A673 (cell line): Measurements from ENCODE around the gene FN3K. TPM values are rescaled to one million over a fixed set of nuclear protein-coding genes. Genes with fewer than 3 reads are reported as not detected.
"Not testable (repeated sequence)": the region's sequence is repeated elsewhere in the genome, so short reads cannot be mapped to it uniquely, and the experiment has no call there.

ENCODE experiments used
- BruUV-seq: library from RNA; stranded (reverse); fragments of 400-500 nt; replicated peaks from 2 replicates; lab custom pipeline; 2021; lab: Mats Ljungman, UMichigan
- CTCF ChIA-PET: fragments of 300-600 bp; sonication (Branson Sonifier 250); formaldehyde crosslinking; loops from one replicate; lab custom pipeline; 2022; ENCODE audit warnings: antibody characterized with exemption; lab: Charles Lee
- POLR2A ChIA-PET: fragments of 300-600 bp; sonication (Branson Sonifier 250); formaldehyde crosslinking; loops from one replicate; lab custom pipeline; 2022; ENCODE audit warnings: antibody characterized with exemption; ENCODE audit not compliant: low non-redundant PET; lab: Charles Lee
- DNase-seq: peaks from one replicate; pipeline ENCODE4 v3.0.0-alpha.2; 2015; ENCODE audit warnings: low spot score
- H3K27ac ChIP-seq: fragments of 200-600 bp; sonication (generic); 2 replicates; pipeline ENCODE4 v1.5.1; 2016; ENCODE audit warnings: mixed run types, low read depth, mild to moderate bottlenecking, mixed read lengths, antibody characterized with exemption, low read length; ENCODE audit not compliant: poor library complexity, severe bottlenecking
- H3K27me3 ChIP-seq: fragments of 200-600 bp; sonication (generic); replicated peaks from 2 replicates; pipeline ENCODE4 v1.6.1; 2017; ENCODE audit warnings: mixed run types, low read depth, mild to moderate bottlenecking, mixed read lengths, antibody characterized with exemption, low read length; ENCODE audit not compliant: insufficient read depth, poor library complexity
- H3K36me3 ChIP-seq: fragments of 200-600 bp; sonication (generic); 2 replicates; pipeline ENCODE4 v1.6.1; 2016; ENCODE audit warnings: mixed run types, mild to moderate bottlenecking, mixed read lengths, antibody characterized with exemption, low read length; ENCODE audit not compliant: insufficient read depth, poor library complexity, severe bottlenecking
- H3K4me1 ChIP-seq: fragments of 200-600 bp; sonication (generic); 2 replicates; pipeline ENCODE4 v1.6.1; 2017; ENCODE audit warnings: mixed run types, mild to moderate bottlenecking, mixed read lengths, antibody characterized with exemption, low read length; ENCODE audit not compliant: insufficient read depth, poor library complexity, severe bottlenecking
- H3K4me3 ChIP-seq: fragments of 200-600 bp; sonication (generic); 2 replicates; pipeline ENCODE4 v1.5.1; 2016; ENCODE audit warnings: low read depth, mixed run types, mild to moderate bottlenecking, mixed read lengths, low read length; ENCODE audit not compliant: poor library complexity, severe bottlenecking
- H3K9me3 ChIP-seq: fragments of 200-600 bp; sonication (generic); 2 replicates; pipeline ENCODE4 v1.6.1; 2016; ENCODE audit warnings: mixed run types, low read depth, mild to moderate bottlenecking, mixed read lengths, antibody characterized with exemption, low read length; ENCODE audit not compliant: poor library complexity, severe bottlenecking
- CTCF ChIP-seq: fragments of 300-800, 200-600 bp; sonication (generic); conservative IDR thresholded peaks from 2 replicates; pipeline ENCODE4 v1.5.1; 2017; ENCODE audit warnings: low read depth, mild to moderate bottlenecking, antibody characterized with exemption, low read length, moderate library complexity, mixed read lengths
- EZH2 ChIP-seq: fragments of 200-600 bp; sonication (generic); IDR thresholded peaks from 2 replicates; pipeline ENCODE4 v1.6.1; 2017; ENCODE audit warnings: borderline replicate concordance, low read depth, mild to moderate bottlenecking, mixed read lengths, antibody characterized with exemption, low read length; ENCODE audit not compliant: poor library complexity, severe bottlenecking
- intact Hi-C: fragments of 100-400 bp; cut with micrococcal nuclease; formaldehyde crosslinking; loops from one replicate; pipeline ENCODE4 v1.10.0; 2022; ENCODE audit not compliant: unreplicated experiment
- total RNA-seq: library from RNA; stranded (reverse); gene quantifications from 2 replicates; pipeline ENCODE4 v1.2.3, GENCODE V29; 2021

The FN3K gene
- total RNA-seq, 1 experiment from 2014 or later, result 6.7 TPM

GRCh38 chr17:82782657-82783207 lies 47.3 kb downstream of the FN3K start:
- no peaks in the 10 kb centered on the region for H3K27me3 ChIP-seq
- ChIA-PET CTCF (no interaction called here), POLR2A (no interaction called here)
- TF ChIP-seq EZH2, result no peak
- intact Hi-C loops, result loop anchor here (5.0 kb wide), 2 partner anchors 135 to 180 kb away; no protein-coding TSS in a partner anchor
- no TSS peak for BruUV-seq
- H3K4me3 ChIP-seq, result no peak overlapping the region
- H3K4me1 ChIP-seq, result no peaks in the 10 kb centered on the region
- H3K27ac ChIP-seq, result no peak overlapping the region
- H3K36me3 ChIP-seq, result peaks cover 21% of the 10 kb centered on the region
- no peaks in the 10 kb centered on the region for H3K9me3 ChIP-seq
- no peak for DNase-seq

GRCh38 chr17:82783498-82783897 lies 48.1 kb downstream of the FN3K start:
- Histone ChIP-seq H3K4me1 (no peaks in the 10 kb centered on the region), H3K9me3 (no peaks in the 10 kb centered on the region), H3K36me3 (peaks cover 21% of the 10 kb centered on the region), H3K27me3 (no peaks in the 10 kb centered on the region), H3K27ac (no peak overlapping the region), H3K4me3 (no peak overlapping the region)
- intact Hi-C loops, result loop anchor here (5.0 kb wide), 2 partner anchors 134 to 179 kb away; no protein-coding TSS in a partner anchor
- TF ChIP-seq CTCF (no peak), EZH2 (no peak)
- no peak for DNase-seq
- ChIA-PET CTCF (no interaction called here), POLR2A (no interaction called here)
- BruUV-seq, result no TSS peak

DNA sequence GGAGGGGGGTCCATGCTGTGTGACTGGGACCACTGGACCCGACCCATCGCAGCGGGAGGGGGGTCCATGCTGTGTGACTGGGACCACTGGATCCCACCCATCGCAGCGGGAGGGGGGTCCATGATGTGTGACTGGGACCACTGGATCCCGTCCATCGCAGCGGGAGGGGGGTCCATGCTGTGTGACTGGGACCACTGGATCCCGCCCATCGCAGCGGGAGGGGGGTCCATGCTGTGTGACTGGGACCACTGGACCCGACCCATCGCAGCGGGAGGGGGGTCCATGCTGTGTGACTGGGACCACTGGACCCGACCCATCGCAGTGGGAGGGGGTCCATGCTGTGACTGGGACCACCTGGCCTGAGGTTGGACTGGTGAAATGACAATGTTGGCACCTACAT lies 50.2 kb downstream of the FN3K start:
- H3K9me3 ChIP-seq, H3K4me3 ChIP-seq, intact Hi-C loops, DNase-seq, BruUV-seq, H3K4me1 ChIP-seq, CTCF ChIA-PET, H3K27me3 ChIP-seq, POLR2A ChIA-PET, H3K27ac ChIP-seq: not testable (repeated sequence)
- H3K36me3 ChIP-seq, result peaks cover 21% of the 10 kb centered on the region

DNA sequence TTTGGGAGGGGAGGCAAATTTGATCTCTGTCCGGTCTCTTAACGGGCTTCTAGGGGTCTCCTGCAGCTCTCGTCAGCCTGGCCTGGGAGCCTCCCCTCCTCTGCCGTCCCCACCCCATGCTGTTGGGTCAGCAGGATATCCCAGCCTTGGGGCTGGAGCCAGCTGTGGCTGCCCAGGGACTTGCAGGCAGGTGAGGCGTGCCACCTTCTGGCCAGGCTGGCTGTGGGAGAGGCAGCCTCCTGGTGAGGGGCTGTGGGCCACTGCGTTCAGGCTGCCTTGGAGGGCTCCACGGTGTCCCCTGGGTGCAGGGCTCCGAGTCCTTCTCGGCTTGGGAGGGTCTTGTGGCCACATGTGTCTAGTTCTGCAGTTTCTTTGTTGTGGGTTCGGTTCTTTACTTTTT lies 51.0 kb downstream of the FN3K start:
- H3K9me3 ChIP-seq, result no peaks in the 10 kb centered on the region
- no peak overlapping the region for H3K4me3 ChIP-seq
- intact Hi-C loops, result no loop called here
- H3K27me3 ChIP-seq, result no peaks in the 10 kb centered on the region
- no peak overlapping the region for H3K27ac ChIP-seq
- DNase-seq, result no peak
- no TSS peak for BruUV-seq
- peaks cover 21% of the 10 kb centered on the region for H3K36me3 ChIP-seq
- TF ChIP-seq CTCF (no peak), EZH2 (no peak)
- POLR2A ChIA-PET, result no interaction called here
- CTCF ChIA-PET, result no interaction called here
- no peaks in the 10 kb centered on the region for H3K4me1 ChIP-seq
